22Rv1 (cell line): ENCODE results near the gene GJC2.

Source experiments
- H3K27ac ChIP-seq: fragments of 450-650 bp; 2 replicates; pipeline ENCODE4 v1.5.1; 2017
- ZFX ChIP-seq: fragments of 450-650 bp; IDR thresholded peaks from 2 replicates; pipeline ENCODE4 v1.6.1; 2017; ENCODE audit warnings: antibody characterized with exemption, borderline replicate concordance
- TF ChIP-seq, protein P1 (sequence below): fragments of 450-650 bp; IDR thresholded peaks from 2 replicates; pipeline ENCODE4 v1.5.1; 2017; ENCODE audit warnings: mild to moderate bottlenecking

Gene GJC2

DNA sequence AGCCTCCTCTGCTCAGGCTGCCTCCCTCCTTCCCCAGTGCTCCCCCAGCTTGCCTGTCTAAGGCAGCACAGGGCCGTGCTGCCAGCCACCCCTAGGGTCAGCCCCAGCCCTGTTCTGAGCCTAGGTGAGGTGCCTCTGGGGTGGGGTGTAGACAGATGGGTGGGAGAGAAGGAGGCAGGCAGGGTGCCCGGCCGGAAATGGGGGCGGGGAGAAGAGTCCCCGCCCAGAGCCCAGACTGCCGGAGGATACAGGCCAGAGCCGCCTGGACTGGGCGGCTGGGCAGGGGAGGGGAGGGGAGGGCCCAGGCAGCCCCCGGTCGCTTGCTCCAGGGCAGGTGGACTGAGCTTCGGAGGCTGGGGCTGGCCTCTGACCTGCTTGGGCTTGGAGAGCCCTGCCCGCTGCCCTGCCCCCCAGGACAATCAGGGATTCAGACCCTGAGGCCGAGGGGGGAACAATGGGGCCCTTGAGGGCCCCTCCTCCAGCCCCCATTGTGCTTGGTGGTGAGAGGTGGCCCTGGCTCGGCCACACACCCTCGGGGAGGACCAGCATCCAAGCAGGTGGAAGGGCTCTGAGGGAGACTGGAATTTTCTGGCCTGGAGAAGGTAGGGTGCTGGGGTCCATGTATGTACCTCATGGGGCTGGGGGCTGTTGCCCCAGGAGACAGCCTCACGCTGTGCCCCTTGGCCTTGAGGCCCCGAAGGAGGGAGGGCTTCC lies at the start of gene GJC2:
GJC2 (plus strand) TSS at position 525 of the 714 bp plus-strand sequence. CDS start 7,829 bp downstream, outside the sequence.
- no peak for TF ChIP-seq ZFX
- H3K27ac ChIP-seq = no peak within 1 kb of the TSS

- peak overlapping the region; percentile 98 for H3K27ac ChIP-seq
These were observed 48.7 kb upstream of the GJC2 start for GRCh38 chr1:228100822-228101613.

GRCh38 chr1:228101614-228101993 lies 48.1 kb upstream of the GJC2 start:
- peak overlapping the region; percentile 98 for H3K27ac ChIP-seq
- TF ChIP-seq, protein P1, sequence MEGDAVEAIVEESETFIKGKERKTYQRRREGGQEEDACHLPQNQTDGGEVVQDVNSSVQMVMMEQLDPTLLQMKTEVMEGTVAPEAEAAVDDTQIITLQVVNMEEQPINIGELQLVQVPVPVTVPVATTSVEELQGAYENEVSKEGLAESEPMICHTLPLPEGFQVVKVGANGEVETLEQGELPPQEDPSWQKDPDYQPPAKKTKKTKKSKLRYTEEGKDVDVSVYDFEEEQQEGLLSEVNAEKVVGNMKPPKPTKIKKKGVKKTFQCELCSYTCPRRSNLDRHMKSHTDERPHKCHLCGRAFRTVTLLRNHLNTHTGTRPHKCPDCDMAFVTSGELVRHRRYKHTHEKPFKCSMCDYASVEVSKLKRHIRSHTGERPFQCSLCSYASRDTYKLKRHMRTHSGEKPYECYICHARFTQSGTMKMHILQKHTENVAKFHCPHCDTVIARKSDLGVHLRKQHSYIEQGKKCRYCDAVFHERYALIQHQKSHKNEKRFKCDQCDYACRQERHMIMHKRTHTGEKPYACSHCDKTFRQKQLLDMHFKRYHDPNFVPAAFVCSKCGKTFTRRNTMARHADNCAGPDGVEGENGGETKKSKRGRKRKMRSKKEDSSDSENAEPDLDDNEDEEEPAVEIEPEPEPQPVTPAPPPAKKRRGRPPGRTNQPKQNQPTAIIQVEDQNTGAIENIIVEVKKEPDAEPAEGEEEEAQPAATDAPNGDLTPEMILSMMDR = no peak
- no peak for TF ChIP-seq ZFX

More at GRCh38 chr1:228100822-228101613, 48.7 kb upstream of the GJC2 start:
- TF ChIP-seq ZFX = no peak
- TF ChIP-seq, protein P1 = no peak

GRCh38 chr1:228101994-228102790 lies 47.5 kb upstream of the GJC2 start:
- H3K27ac ChIP-seq = peak overlapping the region; percentile 98
- TF ChIP-seq ZFX = no peak
- TF ChIP-seq, protein P1 = peak; percentile 63

GRCh38 chr1:228102791-228103620 lies 46.7 kb upstream of the GJC2 start, which contains the start of gene C1orf35:
C1orf35 (minus strand) TSS chr1:228103325; CDS start chr1:228103227, 98 bp downstream.
- TF ChIP-seq, protein P1 = no peak
- no peak for TF ChIP-seq ZFX
- H3K27ac ChIP-seq = peak within 1 kb of the TSS; percentile 98

GRCh38 chr1:228104526-228105269 lies 45.0 kb upstream of the GJC2 start:
- TF ChIP-seq, protein P1 = no peak
- no peak for TF ChIP-seq ZFX
- peak overlapping the region; percentile 98 for H3K27ac ChIP-seq
